SKM-1 treated with dmso at 0.1 percent for 144 hours (cell line): ENCODE measurements around the gene REXO1.

Experiments
- DNase-seq: peaks from one replicate; lab custom pipeline; 2025; ENCODE audit not compliant: unreplicated experiment; lab: John Stamatoyannopoulos, UW

REXO1 gene

GRCh38 chr19:1816530-1817298 is 31.6 kb downstream of the REXO1 start:
- DNase-seq: no peak

GRCh38 chr19:1815605-1816529 is 32.4 kb downstream of the REXO1 start:
- DNase-seq: no peak

GRCh38 chr19:1814833-1815604 is 33.3 kb downstream of the REXO1 start:
- DNase-seq: no peak

GRCh38 chr19:1814391-1814790 is 33.9 kb downstream of the REXO1 start:
- no peak for DNase-seq

GRCh38 chr19:1813192-1814182 is 34.8 kb downstream of the REXO1 start:
- no peak for DNase-seq

- DNase-seq: peak; percentile 95
Observed at GRCh38 chr19:1812426-1813191, 35.7 kb downstream of the REXO1 start.

GRCh38 chr19:1811942-1812425 is 36.3 kb downstream of the REXO1 start, which contains the start of gene ATP8B3:
ATP8B3 (minus strand) TSS chr19:1812276; CDS start chr19:1811736, 540 bp downstream.
- peak; percentile 37 for DNase-seq

GRCh38 chr19:1811472-1811894 is 36.8 kb downstream of the REXO1 start:
- no peak for DNase-seq

- DNase-seq: no peak
Observed at GRCh38 chr19:1810439-1811160, 37.7 kb downstream of the REXO1 start.

- no peak for DNase-seq
Observed at GRCh38 chr19:1809678-1810077, 38.6 kb downstream of the REXO1 start.

GRCh38 chr19:1808395-1808731 is 39.9 kb downstream of the REXO1 start:
- DNase-seq: no peak

GRCh38 chr19:1807695-1808394 is 40.4 kb downstream of the REXO1 start:
- no peak for DNase-seq

- no peak for DNase-seq
Observed at GRCh38 chr19:1807030-1807694, 41.1 kb downstream of the REXO1 start.

- DNase-seq: no peak
Observed at GRCh38 chr19:1806184-1807029, 41.9 kb downstream of the REXO1 start.

- no peak for DNase-seq
Observed at GRCh38 chr19:1805401-1806183, 42.7 kb downstream of the REXO1 start.

- DNase-seq: no peak
Observed at GRCh38 chr19:1804858-1805257, 43.4 kb downstream of the REXO1 start.
